WTC11 (cell line): ENCODE data around the gene VPREB3. TPM values are rescaled to one million over a fixed set of nuclear protein-coding genes. Genes with fewer than 3 reads are reported as not detected.

ENCODE experiments used
- ATAC-seq: fragments of 200-7000 bp; cut with Tn5 transposase; 2 replicates; pipeline ENCODE4 v1.10.0; 2021; ENCODE audit warnings: mild to moderate bottlenecking, moderate library complexity
- CTCF ChIA-PET: fragments of 300-600 bp; sonication (Branson Sonifier 250); formaldehyde crosslinking; loops from one replicate; lab custom pipeline; 2021; ENCODE audit warnings: antibody characterized with exemption; lab: Charles Lee
- POLR2A ChIA-PET: fragments of 350-600 bp; sonication (Branson Sonifier 250); formaldehyde crosslinking; loops from one replicate; lab custom pipeline; 2021; ENCODE audit warnings: antibody characterized with exemption; lab: Charles Lee
- DNase-seq: peaks from one replicate; pipeline ENCODE4 v3.0.0; 2021; ENCODE audit warnings: low spot score
- H3K27ac Mint-ChIP-seq: 2 replicates; pipeline ENCODE4 v1.8.0; 2021; ENCODE audit warnings: mixed read lengths
- H3K27me3 Mint-ChIP-seq: 2 replicates; pipeline ENCODE4 v1.8.0; 2021; ENCODE audit warnings: low read depth, mild to moderate bottlenecking, moderate library complexity, mixed read lengths
- H3K36me3 Mint-ChIP-seq: 2 replicates; pipeline ENCODE4 v1.8.0; 2021; ENCODE audit warnings: mixed read lengths
- H3K4me1 Mint-ChIP-seq: 2 replicates; pipeline ENCODE4 v1.8.0; 2022; ENCODE audit warnings: mixed read lengths
- H3K4me3 Mint-ChIP-seq: 2 replicates; pipeline ENCODE4 v1.8.0; 2021; ENCODE audit warnings: mild to moderate bottlenecking, moderate library complexity, mixed read lengths
- H3K9me3 Mint-ChIP-seq: 2 replicates; pipeline ENCODE4 v1.8.0; 2021; ENCODE audit warnings: mixed read lengths
- ELF4 ChIP-seq: sonication (generic); formaldehyde crosslinking; IDR thresholded peaks from 2 replicates; pipeline ENCODE4 v1.8.1; 2022; ENCODE audit warnings: low read depth, mild to moderate bottlenecking, moderate library complexity, missing genetic modification reagents
- EMX1 ChIP-seq: fragments of 250-450 bp; sonication (Bioruptor Pico); IDR thresholded peaks from 2 replicates; pipeline ENCODE4 v1.8.0; 2021; ENCODE audit warnings: mild to moderate bottlenecking
- FOXK1 ChIP-seq: sonication (generic); formaldehyde crosslinking; IDR thresholded peaks from 2 replicates; pipeline ENCODE4 v1.8.0; 2022; ENCODE audit warnings: mild to moderate bottlenecking, moderate library complexity, missing genetic modification reagents
- GRHL2 ChIP-seq: fragments of 250-450 bp; sonication (Bioruptor Pico); IDR thresholded peaks from 2 replicates; pipeline ENCODE4 v1.8.0; 2022; ENCODE audit warnings: mild to moderate bottlenecking, moderate library complexity; ENCODE audit not compliant: insufficient replicate concordance, severe bottlenecking
- GTF2I ChIP-seq: fragments of 250-450 bp; sonication (Bioruptor Pico); conservative IDR thresholded peaks from 2 replicates; pipeline ENCODE4 v1.4.0; 2021; ENCODE audit warnings: mild to moderate bottlenecking
- JAZF1 ChIP-seq: fragments of 250-450 bp; sonication (Bioruptor Pico); IDR thresholded peaks from 2 replicates; pipeline ENCODE4 v1.9.0; 2021; ENCODE audit warnings: moderate library complexity, mild to moderate bottlenecking, inconsistent platforms
- MXD4 ChIP-seq: fragments of 250-450 bp; sonication (Bioruptor Pico); IDR thresholded peaks from 2 replicates; pipeline ENCODE4 v1.8.0; 2021; ENCODE audit warnings: mild to moderate bottlenecking, moderate library complexity, borderline replicate concordance
- NFATC4 ChIP-seq: fragments of 250-450 bp; sonication (Bioruptor Pico); IDR thresholded peaks from 2 replicates; pipeline ENCODE4 v1.9.0; 2021; ENCODE audit warnings: mild to moderate bottlenecking
- NR1H2 ChIP-seq: sonication (generic); formaldehyde crosslinking; IDR thresholded peaks from 2 replicates; pipeline ENCODE4 v1.9.0; 2021; ENCODE audit warnings: mild to moderate bottlenecking, moderate library complexity, missing genetic modification reagents
- OVOL2 ChIP-seq: fragments of 250-450 bp; sonication (Bioruptor Pico); IDR thresholded peaks from 2 replicates; pipeline ENCODE4 v1.9.0; 2021; ENCODE audit warnings: mild to moderate bottlenecking, borderline replicate concordance
- PREB ChIP-seq: sonication (generic); formaldehyde crosslinking; IDR thresholded peaks from 2 replicates; pipeline ENCODE4 v1.8.1; 2022; ENCODE audit warnings: mild to moderate bottlenecking, missing genetic modification reagents, moderate library complexity, borderline replicate concordance
- RELA ChIP-seq: sonication (generic); formaldehyde crosslinking; IDR thresholded peaks from 2 replicates; pipeline ENCODE4 v1.8.1; 2022; ENCODE audit warnings: missing genetic modification reagents, mild to moderate bottlenecking, borderline replicate concordance
- RORB ChIP-seq: fragments of 250-450 bp; sonication (Bioruptor Pico); IDR thresholded peaks from 2 replicates; pipeline ENCODE4 v1.9.0; 2021; ENCODE audit warnings: mild to moderate bottlenecking
- TCF7 ChIP-seq: sonication (generic); formaldehyde crosslinking; IDR thresholded peaks from 2 replicates; pipeline ENCODE4 v1.8.0; 2022; ENCODE audit warnings: mild to moderate bottlenecking, low read depth, missing genetic modification reagents, moderate library complexity
- TEAD1 ChIP-seq: sonication (generic); formaldehyde crosslinking; IDR thresholded peaks from 2 replicates; pipeline ENCODE4 v1.8.0; 2022; ENCODE audit warnings: mild to moderate bottlenecking, missing genetic modification reagents
- USF1 ChIP-seq: sonication (generic); formaldehyde crosslinking; IDR thresholded peaks from 2 replicates; pipeline ENCODE4 v1.8.0; 2022; ENCODE audit warnings: mild to moderate bottlenecking, missing genetic modification reagents
- ZNF138 ChIP-seq: sonication (generic); formaldehyde crosslinking; conservative IDR thresholded peaks from 2 replicates; pipeline ENCODE4 v1.8.1; 2022; ENCODE audit warnings: mild to moderate bottlenecking, moderate library complexity, missing genetic modification reagents
- ZNF219 ChIP-seq: sonication (generic); formaldehyde crosslinking; IDR thresholded peaks from 2 replicates; pipeline ENCODE4 v1.8.0; 2023; ENCODE audit warnings: missing genetic modification reagents, mild to moderate bottlenecking, borderline replicate concordance
- ZNF671 ChIP-seq: fragments of 250-450 bp; sonication (Bioruptor Pico); IDR thresholded peaks from 2 replicates; pipeline ENCODE4 v1.8.0; 2021; ENCODE audit warnings: mild to moderate bottlenecking
- total RNA-seq: library from RNA; stranded (reverse); gene quantifications from 3 replicates; pipeline ENCODE4 v1.2.3, GENCODE V29; 2021
- TF ChIP-seq, protein P1 (sequence below): sonication (generic); formaldehyde crosslinking; IDR thresholded peaks from 2 replicates; pipeline ENCODE4 v1.8.1; 2022; ENCODE audit warnings: missing genetic modification reagents, borderline replicate concordance
- TF ChIP-seq, protein P2 (sequence below): sonication (generic); formaldehyde crosslinking; IDR thresholded peaks from 2 replicates; pipeline ENCODE4 v1.8.1; 2023; ENCODE audit warnings: mild to moderate bottlenecking, missing genetic modification reagents, moderate library complexity
- TF ChIP-seq, protein P3 (sequence below): sonication (generic); formaldehyde crosslinking; IDR thresholded peaks from 2 replicates; pipeline ENCODE4 v1.8.0; 2022; ENCODE audit warnings: missing genetic modification reagents

Gene VPREB3
- total RNA-seq, 1 experiment from 2014 or later, result 0.81 TPM

DNA sequence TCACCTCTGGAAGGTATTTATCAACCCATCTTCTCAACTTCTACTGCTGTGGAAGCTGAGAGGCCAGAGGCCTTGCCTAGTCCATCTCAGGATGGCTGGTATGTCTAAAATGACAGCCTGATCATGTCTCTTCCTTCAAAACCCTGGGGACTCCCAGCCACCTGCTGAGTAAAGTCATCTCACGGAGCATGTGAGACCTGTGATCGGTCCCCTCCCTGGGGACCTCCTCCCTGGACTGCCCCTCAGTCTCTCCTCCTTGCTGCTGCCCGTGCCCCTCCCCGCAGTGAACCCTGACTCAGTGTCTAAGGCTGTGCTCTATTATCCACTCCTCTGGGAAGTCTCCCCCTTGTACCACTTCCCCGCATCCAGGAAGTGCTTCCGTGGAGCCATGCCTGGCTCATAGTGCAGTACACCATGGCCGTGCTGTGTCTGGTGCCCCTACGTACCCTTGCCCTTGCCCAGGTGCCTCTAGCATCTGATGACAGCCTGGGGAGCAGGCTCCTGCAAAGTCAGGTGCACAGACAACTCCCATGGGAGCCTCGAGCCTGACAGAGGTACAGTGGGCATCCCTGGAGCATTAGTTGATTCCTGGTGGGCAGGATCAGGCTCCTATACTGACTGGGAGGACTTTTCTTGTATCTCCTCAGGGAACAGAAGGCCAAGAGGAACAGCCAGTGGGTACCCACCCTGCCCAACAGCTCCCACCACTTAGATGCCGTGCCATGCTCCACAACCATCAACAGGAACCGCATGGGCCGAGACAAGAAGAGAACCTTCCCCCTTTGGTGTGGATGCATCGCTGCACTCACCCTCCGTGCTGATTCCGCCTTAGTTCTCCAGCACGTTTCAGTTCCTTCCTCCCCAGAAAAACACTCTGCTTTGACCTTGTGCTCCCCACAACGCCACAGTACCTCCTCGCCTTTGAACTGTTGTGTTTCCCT lies 46.3 kb upstream of the VPREB3 start (continued):
- no peak for TF ChIP-seq FOXK1 (CRISPR knock-in tag)
- TF ChIP-seq, all 79 proteins: peak for 0

GRCh38 chr22:23796461-23796860 lies 42.2 kb upstream of the VPREB3 start:
- H3K36me3 Mint-ChIP-seq, result peaks cover 74% of the 10 kb centered on the region
- TF ChIP-seq, protein P1, sequence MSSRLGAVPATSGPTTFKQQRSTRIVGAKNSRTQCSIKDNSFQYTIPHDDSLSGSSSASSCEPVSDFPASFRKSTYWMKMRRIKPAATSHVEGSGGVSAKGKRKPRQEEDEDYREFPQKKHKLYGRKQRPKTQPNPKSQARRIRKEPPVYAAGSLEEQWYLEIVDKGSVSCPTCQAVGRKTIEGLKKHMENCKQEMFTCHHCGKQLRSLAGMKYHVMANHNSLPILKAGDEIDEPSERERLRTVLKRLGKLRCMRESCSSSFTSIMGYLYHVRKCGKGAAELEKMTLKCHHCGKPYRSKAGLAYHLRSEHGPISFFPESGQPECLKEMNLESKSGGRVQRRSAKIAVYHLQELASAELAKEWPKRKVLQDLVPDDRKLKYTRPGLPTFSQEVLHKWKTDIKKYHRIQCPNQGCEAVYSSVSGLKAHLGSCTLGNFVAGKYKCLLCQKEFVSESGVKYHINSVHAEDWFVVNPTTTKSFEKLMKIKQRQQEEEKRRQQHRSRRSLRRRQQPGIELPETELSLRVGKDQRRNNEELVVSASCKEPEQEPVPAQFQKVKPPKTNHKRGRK, result no peak
- TF ChIP-seq MXD4 (CRISPR knock-in tag) (no peak), ZNF138 (no peak), NR1H2 (CRISPR knock-in tag) (no peak), EMX1 (CRISPR knock-in tag) (no peak), RELA (no peak)
- ChIA-PET POLR2A (no interaction called here), CTCF (no interaction called here)
- H3K4me1 Mint-ChIP-seq, result no peaks in the 10 kb centered on the region
- H3K27me3 Mint-ChIP-seq, result no peaks in the 10 kb centered on the region
- no peak overlapping the region for H3K27ac Mint-ChIP-seq
- no peak overlapping the region for H3K4me3 Mint-ChIP-seq
- ATAC-seq, result no peak
- peaks cover 7% of the 10 kb centered on the region; the same call in 1 of the 2 replicates for H3K9me3 Mint-ChIP-seq
- DNase-seq, result no peak

GRCh38 chr22:23793326-23793725 lies 39.1 kb upstream of the VPREB3 start:
- H3K27me3 Mint-ChIP-seq, result no peaks in the 10 kb centered on the region
- DNase-seq (no peak), ATAC-seq (no peak)
- H3K9me3 Mint-ChIP-seq, result peaks cover 7% of the 10 kb centered on the region; the same call in 1 of the 2 replicates
- peaks cover 16% of the 10 kb centered on the region for H3K4me1 Mint-ChIP-seq
- 0 out of 2 replicates have a peak overlapping the region, but pooled peaks have one; percentile 16 for H3K27ac Mint-ChIP-seq
- no peak overlapping the region for H3K4me3 Mint-ChIP-seq
- H3K36me3 Mint-ChIP-seq, result peaks cover 63% of the 10 kb centered on the region
- ChIA-PET POLR2A (no interaction called here), CTCF (interaction anchor here (0.9 kb wide), 1 partner anchor 22 kb away, joined by 3 read pairs; no protein-coding TSS in a partner anchor)
- no peak for TF ChIP-seq USF1
- no peak for TF ChIP-seq GTF2I (CRISPR knock-in tag)
- TF ChIP-seq ZNF219 (CRISPR knock-in tag), result no peak
- TF ChIP-seq ELF4 (CRISPR knock-in tag), result no peak
- no peak for TF ChIP-seq RORB (CRISPR knock-in tag)
- TF ChIP-seq JAZF1, result no peak
- TF ChIP-seq PREB (CRISPR knock-in tag), result no peak
- TF ChIP-seq ZNF671 (CRISPR knock-in tag), result no peak
- TF ChIP-seq, protein P2, sequence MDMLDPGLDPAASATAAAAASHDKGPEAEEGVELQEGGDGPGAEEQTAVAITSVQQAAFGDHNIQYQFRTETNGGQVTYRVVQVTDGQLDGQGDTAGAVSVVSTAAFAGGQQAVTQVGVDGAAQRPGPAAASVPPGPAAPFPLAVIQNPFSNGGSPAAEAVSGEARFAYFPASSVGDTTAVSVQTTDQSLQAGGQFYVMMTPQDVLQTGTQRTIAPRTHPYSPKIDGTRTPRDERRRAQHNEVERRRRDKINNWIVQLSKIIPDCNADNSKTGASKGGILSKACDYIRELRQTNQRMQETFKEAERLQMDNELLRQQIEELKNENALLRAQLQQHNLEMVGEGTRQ (CRISPR knock-in tag), result no peak
- TF ChIP-seq OVOL2 (CRISPR knock-in tag), result no peak
- TF ChIP-seq, protein P3, sequence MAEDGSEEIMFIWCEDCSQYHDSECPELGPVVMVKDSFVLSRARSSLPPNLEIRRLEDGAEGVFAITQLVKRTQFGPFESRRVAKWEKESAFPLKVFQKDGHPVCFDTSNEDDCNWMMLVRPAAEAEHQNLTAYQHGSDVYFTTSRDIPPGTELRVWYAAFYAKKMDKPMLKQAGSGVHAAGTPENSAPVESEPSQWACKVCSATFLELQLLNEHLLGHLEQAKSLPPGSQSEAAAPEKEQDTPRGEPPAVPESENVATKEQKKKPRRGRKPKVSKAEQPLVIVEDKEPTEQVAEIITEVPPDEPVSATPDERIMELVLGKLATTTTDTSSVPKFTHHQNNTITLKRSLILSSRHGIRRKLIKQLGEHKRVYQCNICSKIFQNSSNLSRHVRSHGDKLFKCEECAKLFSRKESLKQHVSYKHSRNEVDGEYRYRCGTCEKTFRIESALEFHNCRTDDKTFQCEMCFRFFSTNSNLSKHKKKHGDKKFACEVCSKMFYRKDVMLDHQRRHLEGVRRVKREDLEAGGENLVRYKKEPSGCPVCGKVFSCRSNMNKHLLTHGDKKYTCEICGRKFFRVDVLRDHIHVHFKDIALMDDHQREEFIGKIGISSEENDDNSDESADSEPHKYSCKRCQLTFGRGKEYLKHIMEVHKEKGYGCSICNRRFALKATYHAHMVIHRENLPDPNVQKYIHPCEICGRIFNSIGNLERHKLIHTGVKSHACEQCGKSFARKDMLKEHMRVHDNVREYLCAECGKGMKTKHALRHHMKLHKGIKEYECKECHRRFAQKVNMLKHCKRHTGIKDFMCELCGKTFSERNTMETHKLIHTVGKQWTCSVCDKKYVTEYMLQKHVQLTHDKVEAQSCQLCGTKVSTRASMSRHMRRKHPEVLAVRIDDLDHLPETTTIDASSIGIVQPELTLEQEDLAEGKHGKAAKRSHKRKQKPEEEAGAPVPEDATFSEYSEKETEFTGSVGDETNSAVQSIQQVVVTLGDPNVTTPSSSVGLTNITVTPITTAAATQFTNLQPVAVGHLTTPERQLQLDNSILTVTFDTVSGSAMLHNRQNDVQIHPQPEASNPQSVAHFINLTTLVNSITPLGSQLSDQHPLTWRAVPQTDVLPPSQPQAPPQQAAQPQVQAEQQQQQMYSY (CRISPR knock-in tag), result no peak
- TF ChIP-seq, protein P1, result no peak
- TF ChIP-seq TCF7 (CRISPR knock-in tag), result no peak
- no peak for TF ChIP-seq NFATC4 (CRISPR knock-in tag)
- no peak for TF ChIP-seq TEAD1 (CRISPR knock-in tag)
- TF ChIP-seq GRHL2 (CRISPR knock-in tag), result no peak
